GM18508 (cell line): ENCODE results near the gene RERE.

ENCODE experiments used
- ATAC-seq: cut with Tn5 transposase; IDR thresholded peaks from one replicate; pipeline ENCODE4 v1.9.1; 2021; ENCODE audit warnings: moderate number of reproducible peaks; ENCODE audit not compliant: insufficient read depth, unreplicated experiment

The RERE gene

DNA sequence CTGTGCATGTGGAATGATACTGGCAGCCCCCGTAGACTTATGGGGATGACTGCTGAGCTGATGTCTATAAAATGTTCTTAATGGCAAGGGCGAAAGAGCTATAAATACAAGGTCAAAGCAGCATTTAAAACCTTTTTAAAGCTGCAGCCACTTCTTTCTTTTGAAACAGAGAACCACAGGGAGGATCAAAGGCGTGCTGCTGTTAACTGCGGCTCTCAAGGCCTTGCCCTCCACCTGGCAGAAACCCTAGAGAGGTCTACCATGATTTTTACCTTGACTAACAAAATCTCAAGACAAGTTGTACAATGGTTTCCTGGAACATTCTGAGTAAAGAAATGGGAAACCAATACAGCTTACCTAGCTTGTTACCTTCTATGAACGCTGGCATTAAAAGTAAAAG, 409.8 kb downstream of the RERE start:
- ATAC-seq: no peak

GRCh38 chr1:8406960-8407359, 410.5 kb downstream of the RERE start:
- ATAC-seq: no peak

- no peak for ATAC-seq
Observed at GRCh38 chr1:8406011-8406410, 411.4 kb downstream of the RERE start.

DNA sequence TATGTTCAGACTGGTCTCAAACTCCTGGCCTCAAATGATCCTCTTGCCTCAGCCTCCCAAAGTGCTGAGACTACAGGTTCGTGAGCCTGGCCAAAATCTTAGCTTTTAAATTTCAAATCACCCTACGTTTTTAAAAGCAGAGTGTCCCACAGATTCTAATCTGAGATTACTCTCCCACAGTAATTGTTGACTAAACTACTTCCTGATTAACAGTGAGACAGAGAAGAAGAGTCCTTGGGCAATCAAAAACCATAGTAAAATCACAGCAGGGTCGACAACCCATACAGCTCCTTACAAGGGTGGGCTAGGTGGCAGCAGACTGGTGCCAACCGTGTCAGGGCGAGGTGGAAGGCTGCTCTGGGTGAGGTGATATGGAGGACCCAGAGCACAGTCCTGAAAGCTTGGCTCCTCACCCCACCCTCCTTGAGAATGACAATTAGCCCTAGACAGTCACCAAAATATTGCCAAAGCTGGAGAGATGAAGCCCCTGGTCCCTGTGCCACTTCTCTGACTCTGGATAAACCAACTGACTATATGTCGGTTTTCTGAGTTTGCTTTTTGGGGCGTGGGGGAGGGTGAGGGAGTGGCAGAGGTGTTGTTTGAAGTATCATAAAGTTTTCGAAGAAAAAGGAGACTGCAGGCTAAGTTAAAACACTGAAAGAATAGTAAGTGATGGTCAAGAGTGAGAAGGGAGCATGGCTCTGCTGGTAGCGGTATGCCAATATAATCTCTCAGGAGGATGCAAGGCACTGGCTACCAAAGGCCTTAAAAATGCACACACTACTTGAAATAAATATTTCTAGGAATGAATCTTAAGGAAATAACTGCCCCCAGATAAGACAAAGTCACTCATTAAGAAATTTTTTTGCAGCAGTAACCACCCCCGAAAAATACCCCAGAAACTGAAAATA, 412.7 kb downstream of the RERE start:
- no peak for ATAC-seq

DNA sequence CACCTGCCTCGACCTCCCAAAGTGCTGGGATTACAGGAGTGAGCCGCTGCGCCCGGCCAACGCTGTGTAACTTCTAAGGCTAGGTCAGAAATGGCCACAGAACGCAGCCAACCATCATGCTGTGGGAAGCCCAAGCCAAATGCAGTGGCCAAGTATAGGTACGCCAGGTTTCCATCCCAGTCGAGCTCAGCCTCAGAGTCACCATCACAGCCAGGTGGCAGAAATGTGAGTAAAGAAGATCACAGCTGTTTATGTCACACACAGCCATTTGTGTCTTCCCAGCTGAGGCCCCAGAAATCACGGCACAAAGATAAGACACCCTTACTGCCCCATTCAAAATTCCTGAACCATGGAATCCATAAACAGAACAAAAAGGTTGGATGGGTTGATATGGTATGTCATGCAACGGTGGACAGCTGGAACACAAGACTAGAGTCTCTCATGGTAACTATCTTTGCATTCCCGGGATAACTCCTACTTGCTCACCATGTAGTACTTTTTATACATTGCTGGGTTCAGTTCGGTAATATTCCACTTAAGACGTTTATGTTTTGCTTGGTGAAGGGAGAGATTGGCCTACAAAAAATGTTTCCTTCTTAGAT, 415.2 kb downstream of the RERE start:
- ATAC-seq: no peak

DNA sequence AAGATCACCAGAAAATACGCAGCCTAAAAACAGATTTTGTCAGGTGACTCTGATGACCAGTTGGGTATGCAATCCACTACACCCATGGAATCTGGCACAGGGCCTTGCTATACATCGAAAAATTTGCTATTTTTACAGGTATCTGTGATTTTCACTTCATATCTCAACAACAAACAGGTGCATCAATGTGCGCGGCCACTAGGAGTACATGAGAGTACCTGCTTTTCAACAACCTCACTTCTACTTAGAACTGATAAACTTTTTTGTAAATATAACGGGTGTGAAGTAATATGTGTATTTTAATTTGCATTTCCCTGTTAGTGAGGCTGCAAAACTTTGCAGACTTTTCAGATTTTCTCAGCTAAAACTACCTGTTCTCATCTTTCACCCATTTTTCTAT, 418.8 kb downstream of the RERE start:
- ATAC-seq: no peak

- no peak for ATAC-seq
Observed at GRCh38 chr1:8398086-8398485, 419.4 kb downstream of the RERE start.

DNA sequence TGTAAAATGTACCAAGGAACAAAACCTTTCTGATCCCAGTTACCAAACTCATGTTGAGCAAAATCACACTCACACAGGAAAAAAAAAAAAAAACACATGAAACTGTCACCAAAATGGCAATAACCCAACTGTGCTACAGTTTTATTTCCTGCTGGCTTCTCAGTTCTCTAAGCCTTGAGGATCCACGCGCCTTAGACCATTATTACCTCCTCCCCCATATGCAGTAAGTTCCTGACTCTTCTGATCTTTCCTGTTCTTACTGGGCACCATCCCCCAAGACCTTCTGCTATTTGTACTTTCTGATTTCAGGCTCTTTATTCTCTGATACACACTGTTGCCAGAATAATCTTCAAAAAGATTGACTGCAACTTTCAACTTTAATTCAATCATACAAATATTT, 419.9 kb downstream of the RERE start:
- no peak for ATAC-seq

- ATAC-seq: no peak
Observed at GRCh38 chr1:8396786-8397406, 420.5 kb downstream of the RERE start.

DNA sequence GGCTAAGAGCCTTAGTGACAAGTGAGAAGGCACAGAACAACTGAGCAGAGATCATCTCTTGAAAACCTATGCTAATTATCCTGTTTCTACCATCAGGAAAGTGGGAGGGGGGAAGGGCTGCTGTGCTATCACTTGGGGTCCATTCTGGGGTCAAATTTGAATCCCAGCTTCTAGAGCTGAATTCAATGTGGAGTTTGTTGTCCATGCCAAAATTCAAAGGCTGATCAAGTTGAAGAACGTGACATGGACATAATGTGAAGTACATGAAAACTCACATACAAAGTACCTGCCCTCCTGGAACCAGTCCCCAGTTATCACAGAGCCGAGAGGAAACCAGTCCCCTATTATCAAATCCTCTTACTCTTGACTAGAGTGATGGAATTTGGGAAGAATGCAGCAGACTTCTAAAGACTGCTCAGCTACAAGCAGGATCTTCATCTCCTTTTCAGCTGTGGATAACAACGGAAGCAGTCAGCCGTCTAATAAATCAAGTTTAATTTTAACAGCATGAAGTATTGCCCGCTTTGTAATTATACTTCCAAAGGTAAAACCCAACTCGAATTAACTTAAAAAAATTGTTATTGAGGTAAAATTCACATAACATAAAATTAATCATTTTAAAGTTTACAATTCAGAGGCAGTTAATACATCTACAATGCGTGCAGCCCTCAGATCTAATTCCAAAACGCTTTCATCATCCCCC, 421.2 kb downstream of the RERE start:
- ATAC-seq: no peak

DNA sequence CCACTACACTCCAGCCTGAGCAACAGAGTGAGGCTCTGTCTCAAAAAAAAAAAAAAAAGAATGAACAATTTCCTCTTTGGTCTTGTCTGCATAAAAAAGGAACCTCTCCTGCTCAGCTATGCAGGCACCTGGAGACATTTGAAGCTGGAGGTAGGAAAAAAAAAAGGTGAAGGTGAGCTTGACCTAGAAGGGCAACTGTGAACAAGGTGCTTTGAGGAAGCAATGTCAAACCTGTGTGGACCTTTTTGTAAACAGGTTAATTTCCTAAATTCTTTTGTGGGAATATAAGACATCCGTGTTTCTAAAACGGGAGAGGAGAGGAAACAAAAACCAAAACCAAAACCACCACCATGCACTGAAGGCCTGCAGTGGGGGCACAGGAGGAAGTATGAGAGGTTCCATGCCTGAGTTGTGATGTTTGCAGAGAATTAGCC, 422.0 kb downstream of the RERE start:
- no peak for ATAC-seq

DNA sequence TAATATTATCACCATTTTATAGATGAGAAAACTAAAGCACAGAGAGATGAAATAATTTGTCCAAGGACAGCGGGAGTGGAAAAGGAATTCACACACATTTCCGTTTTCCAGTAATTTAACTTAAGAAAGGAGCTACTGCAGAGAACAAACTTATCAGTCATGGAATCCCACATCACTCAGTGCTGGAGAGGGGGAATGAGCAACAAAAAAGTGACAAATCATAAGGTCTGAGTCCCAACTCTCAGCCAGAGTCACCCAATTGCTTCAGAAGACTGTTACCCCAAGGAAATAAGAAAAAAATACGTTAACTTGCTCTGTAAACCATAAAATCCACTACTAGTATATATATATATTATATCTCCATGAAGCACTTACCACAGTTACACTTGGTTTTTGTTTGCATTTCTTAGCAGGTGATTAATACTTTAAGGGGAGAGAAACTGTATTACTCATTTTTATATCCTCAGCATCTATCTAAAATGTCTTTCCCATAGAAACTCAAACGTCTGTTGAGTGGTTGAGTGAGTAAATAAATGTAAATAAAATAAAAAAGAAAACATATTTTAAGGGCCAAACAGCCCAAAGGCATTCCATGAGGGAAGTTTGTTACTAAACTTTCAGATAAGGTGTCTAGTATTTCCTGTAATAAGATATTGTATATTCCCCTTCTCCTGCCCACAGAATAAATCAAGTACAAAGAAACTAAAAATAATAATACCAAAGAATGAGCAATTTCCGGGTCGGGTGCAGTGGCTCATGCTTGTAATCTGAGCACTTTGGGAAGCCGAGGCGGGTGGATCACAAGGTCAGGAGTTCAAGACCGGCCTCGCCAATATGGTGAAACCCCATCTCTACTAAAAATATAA, 422.8 kb downstream of the RERE start:
- no peak for ATAC-seq

GRCh38 chr1:8392522-8392921, 424.9 kb downstream of the RERE start:
- no peak for ATAC-seq

DNA sequence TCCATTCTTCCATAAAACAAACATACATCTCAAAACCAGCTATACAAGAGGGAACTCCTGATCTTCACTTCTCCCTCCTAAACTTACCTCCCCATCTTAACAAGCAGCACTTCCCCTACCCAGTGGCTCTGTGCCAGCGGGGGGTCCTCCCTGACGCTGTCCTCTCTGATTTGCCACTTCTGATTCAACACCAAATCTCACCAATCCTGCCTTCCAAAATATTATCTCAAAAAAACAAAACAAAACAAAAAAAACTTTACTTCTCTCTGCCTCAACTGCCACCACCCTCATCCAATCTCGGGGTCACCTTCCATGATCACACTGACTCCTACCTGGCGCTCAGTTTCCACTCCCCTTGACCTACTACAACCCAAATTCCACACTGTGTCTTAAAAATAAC, 426.7 kb downstream of the RERE start:
- no peak for ATAC-seq

DNA sequence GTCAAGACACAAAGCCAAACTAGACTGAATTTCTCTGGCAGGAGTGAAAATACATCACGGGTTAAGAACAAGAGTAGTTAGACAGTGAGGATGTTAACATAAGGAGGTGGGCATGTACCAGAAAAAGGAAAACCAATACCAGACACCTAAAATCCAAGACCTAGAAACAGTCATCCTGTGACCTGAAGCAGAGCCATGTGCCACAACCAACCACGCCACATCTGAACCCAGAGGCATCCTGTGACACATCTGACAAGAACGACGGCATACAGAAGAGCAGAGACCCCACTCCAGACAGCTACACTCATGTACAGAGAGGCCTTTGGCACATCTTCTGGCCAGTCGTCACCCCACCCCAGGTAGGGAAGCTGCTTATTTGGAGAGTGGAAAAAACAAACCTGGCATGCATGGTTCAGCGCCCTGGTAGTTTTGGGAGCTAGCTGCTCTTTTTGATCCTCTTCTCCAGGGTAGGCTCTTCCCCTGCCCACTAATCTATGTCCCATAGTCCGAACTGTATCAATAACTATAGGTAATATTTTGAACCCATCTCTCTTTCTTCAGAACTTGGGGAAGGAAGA, 427.4 kb downstream of the RERE start:
- no peak for ATAC-seq

- ATAC-seq: no peak
Observed at GRCh38 chr1:8388732-8389562, 428.5 kb downstream of the RERE start.

DNA sequence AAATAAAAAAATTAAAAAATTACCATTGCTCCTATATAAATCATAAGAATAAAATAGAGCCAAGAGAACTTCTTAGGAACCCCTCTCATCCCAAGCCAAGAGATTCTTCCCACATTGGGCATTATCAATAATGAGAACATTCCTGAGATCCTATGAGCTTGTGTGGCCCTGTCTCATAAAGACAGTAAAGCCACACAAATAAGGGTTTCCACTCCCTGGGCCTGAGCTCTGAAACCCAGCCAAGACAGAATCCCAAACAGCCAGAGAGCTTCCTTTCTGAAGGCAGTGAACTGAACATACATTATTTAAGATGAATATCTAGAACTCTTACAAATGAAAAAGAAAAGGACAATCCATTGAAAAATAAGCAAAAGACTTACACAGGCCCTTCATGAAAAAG, 431.2 kb downstream of the RERE start:
- no peak for ATAC-seq

- no peak for ATAC-seq
Observed at GRCh38 chr1:8384577-8384976, 432.9 kb downstream of the RERE start.

DNA sequence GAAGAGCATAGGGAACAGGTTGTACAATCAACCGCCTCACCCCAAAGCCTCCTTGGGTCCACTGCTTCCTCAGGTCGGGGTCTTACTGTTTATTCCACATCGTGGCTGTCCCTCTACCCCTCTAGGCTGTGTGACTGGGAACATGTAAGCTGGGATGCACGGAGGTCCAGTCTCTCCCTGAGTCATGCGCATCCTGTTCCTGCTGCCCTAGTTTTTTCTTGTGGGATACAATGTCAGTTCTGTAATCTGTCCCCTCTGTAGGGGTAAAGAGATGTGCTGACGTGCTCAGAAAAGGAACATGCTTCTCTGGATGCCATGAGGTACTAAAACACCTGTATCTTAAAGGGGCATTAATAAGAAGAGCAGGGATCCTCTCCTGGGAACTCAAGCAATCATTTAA, 433.4 kb downstream of the RERE start:
- no peak for ATAC-seq
